GM19238 (cell line): ENCODE measurements around the gene CSRP1.

Experiments used
- DNase-seq: peaks from one replicate; pipeline ENCODE4 v3.0.0; 2011; ENCODE audit warnings: low spot score; ENCODE audit not compliant: insufficient read length

CSRP1 gene

DNA sequence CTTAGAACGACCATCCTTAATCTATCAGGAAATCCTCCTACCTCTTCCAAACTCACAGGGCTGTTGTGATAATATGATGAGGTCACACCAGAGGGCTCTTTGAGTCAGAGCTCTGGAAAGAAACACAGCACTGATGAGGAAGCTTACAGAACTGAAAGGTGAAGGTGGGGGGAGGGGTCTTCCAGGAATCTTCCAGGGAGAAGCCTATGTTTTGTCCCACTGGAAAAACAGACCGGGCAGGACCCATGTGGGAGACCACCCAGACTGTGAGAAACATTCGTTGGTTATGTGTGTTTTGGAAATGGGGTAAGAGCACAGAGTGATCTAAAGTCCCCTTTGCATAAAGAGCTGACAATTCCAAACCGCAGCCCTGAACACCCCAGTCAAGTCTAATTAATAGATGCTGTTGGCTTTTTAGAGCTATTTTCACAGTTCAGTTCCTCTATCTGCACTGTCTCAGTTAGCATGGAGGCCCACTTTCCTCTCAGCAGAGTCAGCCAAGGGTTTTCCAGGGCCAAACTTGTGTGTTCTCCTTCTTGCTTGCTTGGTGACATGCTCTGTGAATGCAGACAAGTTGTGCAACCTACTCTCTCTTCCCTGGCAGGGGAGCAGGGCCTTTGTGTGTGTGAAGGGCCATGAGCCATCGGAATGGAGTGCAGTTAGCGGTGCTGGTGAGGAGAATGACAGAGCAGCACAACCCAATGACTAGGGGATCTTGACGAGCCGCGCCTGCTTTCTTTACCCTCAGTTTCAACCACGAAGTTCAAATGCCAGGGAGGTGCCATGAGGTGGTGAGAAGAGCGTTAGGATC lies 50.2 kb downstream of the CSRP1 start:
- DNase-seq, result no peak

DNA sequence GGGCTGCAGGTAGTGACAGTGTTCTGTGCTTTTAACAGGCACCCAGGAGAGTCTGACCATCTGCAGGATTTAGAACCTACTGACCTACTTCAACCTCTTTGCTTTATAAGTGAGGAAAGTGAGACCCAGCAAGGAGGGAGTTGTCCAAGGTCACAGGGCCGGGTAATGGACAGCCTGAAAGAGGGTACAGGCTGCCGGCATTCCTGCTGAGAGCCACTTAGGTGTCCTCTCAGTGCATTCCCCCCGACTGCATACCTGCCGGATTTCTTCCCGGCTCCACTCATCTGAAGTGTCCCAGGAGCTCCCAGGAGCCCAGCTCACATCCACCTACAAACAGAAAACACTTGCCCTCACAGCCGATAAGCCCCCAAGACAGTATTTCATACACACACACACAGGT lies 51.8 kb downstream of the CSRP1 start:
- DNase-seq, result no peak

DNA sequence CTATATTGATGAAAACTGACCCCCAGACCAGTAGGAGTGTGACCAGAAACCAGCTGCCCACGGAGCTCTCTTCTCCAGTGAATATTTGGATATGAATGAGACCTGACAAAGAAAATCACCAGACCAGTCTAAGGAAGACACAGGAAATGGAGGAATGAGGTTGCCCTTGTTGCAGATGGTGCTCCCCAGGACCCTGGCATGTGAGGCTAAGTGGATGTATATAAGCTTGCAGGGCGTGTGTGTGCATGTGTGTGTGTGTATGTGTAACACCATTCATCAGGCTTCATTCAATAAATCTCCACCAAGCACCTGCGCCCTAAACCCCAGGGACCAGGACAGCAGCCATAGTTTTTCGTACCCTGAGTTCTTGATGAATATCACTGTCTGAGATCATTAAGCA lies 52.3 kb downstream of the CSRP1 start:
- no peak for DNase-seq

DNA sequence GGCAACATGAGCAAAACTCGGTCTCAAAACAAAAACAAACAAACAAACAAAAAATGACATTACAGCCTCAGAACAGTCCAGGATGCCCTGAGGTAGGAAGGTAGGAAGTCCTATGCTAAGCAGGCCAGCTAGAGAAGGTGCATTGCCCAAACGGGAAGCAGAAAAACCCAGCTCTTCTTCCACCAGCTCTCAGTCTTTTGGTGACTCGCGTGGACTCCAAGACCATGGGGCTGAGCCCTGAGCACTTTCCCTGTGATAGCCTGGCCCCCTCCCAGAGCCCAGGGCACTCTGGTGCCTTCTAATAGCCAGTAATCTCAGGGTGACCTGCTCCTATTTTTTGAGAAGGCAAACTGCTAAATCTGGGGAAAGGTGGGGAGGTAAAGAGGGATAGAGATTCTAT lies 54.1 kb downstream of the CSRP1 start:
- no peak for DNase-seq

DNA sequence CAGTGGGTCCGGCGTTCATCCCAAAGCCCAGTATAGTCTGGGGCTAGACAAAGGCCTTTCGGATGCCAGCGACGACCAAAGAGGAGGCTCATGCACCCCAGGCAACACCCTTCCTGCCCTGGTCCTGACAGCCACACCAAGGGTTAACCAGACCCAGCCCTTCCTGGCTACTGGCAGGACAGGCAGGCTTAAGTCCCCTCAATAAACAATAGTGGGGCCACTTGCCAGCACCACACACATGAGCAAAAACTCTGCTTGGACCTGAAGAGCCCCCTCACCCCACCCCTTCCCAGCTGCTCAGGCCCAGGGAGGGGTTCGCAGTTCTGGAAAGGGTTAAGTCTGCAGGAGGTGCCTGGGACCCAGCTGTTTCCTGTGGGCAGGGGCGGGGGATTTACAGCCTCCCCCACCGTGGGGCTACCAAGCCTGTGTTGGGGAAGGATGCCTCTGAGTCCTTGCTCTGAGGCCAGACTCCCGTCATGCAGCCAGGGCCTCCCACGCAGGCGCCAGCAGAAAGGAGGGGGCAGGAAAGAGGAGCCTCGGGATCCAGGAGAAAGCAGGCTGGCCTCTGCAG lies 56.1 kb downstream of the CSRP1 start:
- DNase-seq, result no peak

DNA sequence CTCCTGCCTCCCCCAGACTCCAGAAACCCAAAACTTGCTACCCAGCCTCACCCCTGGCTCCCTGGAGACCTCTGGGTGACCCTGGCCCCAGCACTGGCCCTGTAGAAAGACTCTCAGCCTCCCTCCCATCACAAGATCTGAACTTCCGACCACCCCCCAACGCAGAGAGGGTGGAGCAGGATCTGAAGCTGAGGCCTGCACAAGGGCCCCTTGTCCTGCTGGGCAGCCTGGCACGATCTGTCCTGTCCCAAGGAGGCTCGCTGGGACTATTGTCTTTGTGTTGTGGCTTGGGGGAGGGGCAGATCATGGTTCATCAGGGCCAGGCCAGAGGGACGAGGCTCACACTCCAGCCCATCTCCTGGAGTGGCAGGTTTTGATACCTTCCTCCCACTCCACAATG lies 57.9 kb downstream of the CSRP1 start:
- no peak for DNase-seq

DNA sequence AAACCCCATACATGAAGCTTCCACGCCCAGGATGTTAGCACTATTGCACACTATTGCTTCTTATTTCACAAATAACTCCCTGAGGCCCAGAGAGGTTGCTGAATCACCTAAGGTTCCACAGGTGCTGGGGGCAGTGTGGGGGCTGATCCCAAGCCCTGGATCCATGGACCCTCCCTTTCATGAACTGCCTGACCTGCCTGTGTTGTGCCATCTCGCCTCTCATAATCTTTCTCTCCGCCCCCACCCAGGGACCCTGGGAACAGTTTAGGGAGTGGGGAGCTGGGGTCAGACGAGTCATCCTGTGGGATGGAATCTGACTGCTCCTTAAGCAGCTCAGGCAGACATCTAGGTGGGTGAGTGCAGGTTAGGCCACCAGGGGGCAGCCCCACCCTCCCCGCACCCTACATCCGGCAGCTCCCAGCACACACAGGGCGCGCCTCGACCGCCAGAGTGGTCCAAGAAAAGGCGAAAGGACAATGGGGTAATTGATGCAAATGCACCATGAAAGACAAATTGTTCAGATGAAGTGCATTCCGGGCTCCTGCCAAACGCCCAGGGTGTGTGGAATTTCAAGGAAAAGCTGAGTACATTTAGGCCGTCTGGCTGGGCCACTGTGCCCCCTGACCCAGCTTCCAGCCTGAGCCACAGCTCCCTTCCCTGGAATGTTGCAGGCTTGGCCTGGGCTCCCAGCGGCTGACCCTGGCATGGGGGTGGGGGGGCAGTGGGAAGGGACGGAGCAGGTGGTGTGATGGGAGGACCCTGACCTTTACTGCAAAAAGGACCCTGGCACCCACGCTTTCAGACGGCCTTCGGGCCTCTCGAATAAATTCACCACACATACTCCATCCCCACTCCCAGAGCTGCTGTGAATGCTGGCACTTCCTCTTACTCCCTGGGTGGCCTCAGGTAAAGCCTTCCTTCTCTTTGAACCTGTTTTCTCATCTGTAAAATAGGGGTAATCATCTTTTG lies 58.7 kb downstream of the CSRP1 start:
- DNase-seq, result peak; percentile 85

DNA sequence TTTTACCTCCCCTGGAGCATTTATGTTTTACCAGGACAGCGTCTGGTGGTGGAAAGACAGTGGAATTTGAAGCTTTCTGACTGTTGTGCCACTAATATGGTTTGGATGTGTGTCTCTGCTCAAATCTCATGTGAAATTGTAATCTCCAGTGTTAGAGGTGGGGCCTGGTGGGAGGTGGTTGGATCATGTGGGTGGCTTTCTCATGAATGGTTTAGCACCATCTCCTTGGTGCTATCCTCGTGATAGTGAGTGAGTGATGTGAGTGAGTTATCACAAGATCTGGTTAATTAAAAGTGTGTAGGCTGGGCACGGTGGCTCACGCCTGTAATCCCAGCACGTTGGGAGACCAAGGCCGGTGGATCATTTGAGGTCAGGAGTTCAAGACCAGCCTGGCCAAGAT lies 61.6 kb downstream of the CSRP1 start:
- no peak for DNase-seq

DNA sequence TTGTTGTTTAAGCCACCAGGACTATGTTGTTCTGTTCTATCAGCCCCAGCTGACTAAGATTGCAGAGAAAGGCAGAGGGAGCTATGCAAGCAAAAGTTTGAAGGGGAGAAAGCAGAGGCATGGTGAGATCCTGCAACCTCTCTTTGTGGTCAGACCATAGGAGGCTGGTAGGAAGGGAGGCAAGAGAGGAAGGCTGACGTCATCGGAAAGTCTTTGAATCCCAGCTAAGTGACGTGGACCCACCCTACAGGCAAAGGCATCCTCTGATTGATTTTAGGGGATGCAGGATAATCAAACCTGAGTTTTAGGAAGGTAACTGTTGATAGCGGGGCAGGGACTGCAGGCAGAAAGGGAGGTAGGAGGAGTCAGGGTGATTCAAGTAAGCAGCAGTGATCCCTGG lies 62.1 kb downstream of the CSRP1 start:
- DNase-seq, result no peak

DNA sequence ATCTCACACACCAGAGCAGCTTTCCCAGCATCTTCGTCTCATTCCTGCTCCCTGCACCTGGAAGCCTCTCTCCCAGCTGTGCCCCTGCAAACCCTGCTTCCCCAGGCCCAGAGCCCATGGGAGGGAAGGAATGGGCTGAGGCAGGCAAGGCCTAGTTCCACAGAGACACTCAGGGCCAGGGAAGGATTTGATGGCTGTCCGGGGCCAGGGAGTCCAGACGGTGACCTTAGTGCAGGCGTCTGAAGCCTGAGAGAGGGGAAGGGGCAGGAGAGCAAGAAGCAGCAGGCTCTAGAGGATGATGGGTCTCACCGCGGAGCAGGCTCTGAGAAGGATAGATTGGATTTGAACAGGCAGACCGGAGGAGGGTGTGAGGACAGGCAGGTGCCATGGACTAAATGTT lies 63.2 kb downstream of the CSRP1 start:
- no peak for DNase-seq

DNA sequence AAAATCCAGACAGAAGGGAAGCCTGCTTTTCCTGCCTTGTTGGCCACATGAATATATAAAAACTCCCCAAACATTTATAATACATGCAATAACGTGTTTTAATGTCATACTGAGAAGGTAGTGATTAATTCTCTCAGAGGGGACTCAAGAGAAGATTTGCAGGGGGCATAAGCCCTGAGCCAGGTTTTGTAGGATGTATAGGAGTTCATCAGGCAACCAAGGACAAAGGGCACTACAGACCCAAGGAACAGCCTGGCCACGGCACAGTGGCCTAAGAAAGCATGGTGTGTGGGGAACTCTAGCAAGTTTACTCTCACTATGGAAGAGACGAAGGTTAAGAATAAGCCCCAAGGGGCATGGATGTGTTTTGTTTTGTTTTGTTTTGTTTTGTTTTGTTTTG lies 70.0 kb downstream of the CSRP1 start:
- no peak for DNase-seq

DNA sequence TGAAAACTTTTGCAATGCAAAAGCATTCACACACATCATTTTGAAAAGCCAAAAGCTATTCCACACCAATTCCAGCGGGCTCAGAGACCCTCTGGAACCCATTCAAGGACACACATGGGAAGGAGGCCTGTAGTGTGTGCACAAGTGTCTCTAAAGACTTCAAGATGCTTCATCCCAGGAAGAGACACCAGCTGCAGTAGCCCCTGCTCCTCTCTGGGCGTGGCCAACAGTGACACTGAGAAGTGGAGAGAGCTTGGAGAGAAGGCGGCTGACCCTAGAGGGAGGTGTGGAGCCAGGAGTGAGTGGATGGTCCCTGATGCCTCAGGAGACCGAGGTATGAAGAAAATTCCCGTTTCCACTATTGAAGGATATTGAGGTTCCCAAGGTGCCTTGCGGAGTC lies 70.5 kb downstream of the CSRP1 start:
- no peak for DNase-seq

DNA sequence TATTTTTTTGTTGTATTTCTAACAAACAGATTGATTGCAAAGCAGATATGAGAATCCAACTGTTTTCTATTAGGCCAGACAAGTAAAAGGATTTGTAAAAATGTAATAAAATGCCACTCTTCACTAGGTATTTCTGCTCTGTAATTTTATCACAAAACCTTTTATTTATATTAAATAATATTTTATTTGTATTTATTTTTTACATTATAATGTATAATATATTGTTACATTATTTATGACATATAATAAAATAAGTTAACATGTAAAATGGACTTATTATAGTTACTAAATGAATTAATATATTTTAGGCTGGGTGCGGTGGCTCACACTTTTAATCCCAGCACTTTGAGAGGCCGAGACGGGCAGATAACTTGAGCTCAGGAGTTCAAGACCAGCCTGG lies 72.7 kb downstream of the CSRP1 start:
- DNase-seq, result no peak

DNA sequence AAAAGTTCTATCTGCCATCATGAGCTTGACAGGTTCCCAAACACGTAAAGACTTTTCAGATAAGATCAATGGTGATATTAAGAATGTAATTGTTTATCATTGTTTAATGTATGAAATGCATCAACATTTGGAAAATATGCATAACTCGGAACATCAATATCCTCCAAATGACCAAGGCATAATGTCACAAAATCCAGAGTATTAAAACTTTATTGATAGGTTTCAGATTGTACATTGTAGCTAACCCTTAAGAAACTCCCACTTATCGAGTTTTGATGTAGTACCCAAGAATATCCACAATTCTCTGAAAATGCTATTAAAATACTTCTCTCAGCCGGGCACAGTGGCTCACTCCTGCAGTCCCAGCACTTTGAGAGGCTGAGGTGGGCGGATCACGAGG lies 73.3 kb downstream of the CSRP1 start:
- no peak for DNase-seq
